HEK293T (cell line): ENCODE measurements around the gene SLC5A9.

Experiments used
- BHLHE40 ChIP-seq: fragments of 450-650 bp; IDR thresholded peaks from 2 replicates; pipeline ENCODE4 v1.6.1; 2016; ENCODE audit warnings: mild to moderate bottlenecking, moderate library complexity, borderline replicate concordance
- ELF4 ChIP-seq: fragments of 450-650 bp; IDR thresholded peaks from 2 replicates; pipeline ENCODE4 v1.6.1; 2017; ENCODE audit warnings: antibody characterized with exemption
- FOXA1 ChIP-seq: fragments of 450-650 bp; IDR thresholded peaks from 2 replicates; pipeline ENCODE4 v1.6.1; 2016; ENCODE audit warnings: mild to moderate bottlenecking
- FOXM1 ChIP-seq: fragments of 450-650 bp; IDR thresholded peaks from 2 replicates; pipeline ENCODE4 v1.6.1; 2017; ENCODE audit warnings: mild to moderate bottlenecking, borderline replicate concordance
- SP1 ChIP-seq: fragments of 450-650 bp; IDR thresholded peaks from 2 replicates; pipeline ENCODE4 v1.6.1; 2017
- ZNF384 ChIP-seq: fragments of 450-650 bp; IDR thresholded peaks from 2 replicates; pipeline ENCODE4 v1.6.1; 2016

DNA sequence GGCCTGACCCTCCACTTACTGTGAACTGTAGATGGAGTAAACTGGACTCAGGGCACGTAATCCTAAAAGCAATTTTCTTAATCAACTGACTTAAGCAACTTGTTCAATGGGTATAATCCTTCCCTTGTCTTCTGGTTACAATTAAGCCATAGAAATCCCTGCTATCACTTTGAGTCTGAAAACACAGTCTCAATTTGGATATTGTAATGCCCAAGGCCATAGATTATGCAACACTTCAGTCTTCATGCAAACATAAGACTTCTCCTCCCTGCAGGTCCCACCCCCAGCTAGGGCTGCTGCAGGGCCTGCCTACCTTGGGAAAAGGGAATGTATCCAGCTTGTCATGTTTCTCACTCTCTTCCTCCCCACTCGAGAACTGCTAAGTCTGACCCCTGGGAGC, 6.2 kb upstream of the SLC5A9 start:
- TF ChIP-seq FOXM1, result no peak
- no peak for TF ChIP-seq SP1
- TF ChIP-seq FOXA1, result no peak
- TF ChIP-seq ZNF384, result no peak
- TF ChIP-seq ELF4, result no peak
- TF ChIP-seq BHLHE40, result no peak
